ENCODE results near the gene GRM4. TPM values are rescaled to one million over a fixed set of nuclear protein-coding genes. Genes with fewer than 3 reads are reported as not detected.

The GRM4 gene
- total RNA-seq, 1 donor = under 0.01 TPM

Small RNA genes lying within 50 kb of the gene (small RNA-seq; reads per million reads assigned to genes)
- not detected for gene MIR1275

Other genes with a start within 250 kb of the GRM4 start
- gene HMGA1, start 90.8 kb upstream of the GRM4 start, total RNA-seq = 258 TPM
- 35.5 TPM for gene SMIM29, start 102.9 kb upstream of the GRM4 start, total RNA-seq
- gene NUDT3, start 246.6 kb upstream of the GRM4 start, total RNA-seq = 28.3 TPM

All from hematopoietic multipotent progenitor cell (in vitro differentiated cells).